SU-DHL-6 (cell line): ENCODE results near the gene PTPRN2.

Source experiments
- CTCF ChIP-seq: fragments of 200-600 bp; sonication (generic); IDR thresholded peaks from one replicate; pipeline ENCODE4 v1.5.1; 2017; ENCODE audit warnings: antibody characterized with exemption, mild to moderate bottlenecking, low read length, moderate library complexity; ENCODE audit not compliant: insufficient read depth, poor library complexity, severe bottlenecking
- EZH2phosphoT487 ChIP-seq: fragments of 200-600 bp; sonication (generic), shearing (Covaris generic); conservative IDR thresholded peaks from 2 replicates; pipeline ENCODE4 v1.6.1; 2018; ENCODE audit warnings: mild to moderate bottlenecking, antibody characterized with exemption, low read length, moderate library complexity, mixed read lengths

GRCh38 chr7:157664034-157664433 lies 923.6 kb downstream of the PTPRN2 start:
- TF ChIP-seq CTCF (no peak), EZH2phosphoT487 (no peak)
